HEK293 (cell line): ENCODE data around the gene TMEM218.

Experiments
- ZNF121 ChIP-seq: fragments of 450-650 bp; formaldehyde crosslinking; IDR thresholded peaks from 2 replicates; pipeline ENCODE4 v1.5.1; 2016; ENCODE audit warnings: missing biosample characterization, missing genetic modification characterization
- ZNF24 ChIP-seq: fragments of 450-650 bp; formaldehyde crosslinking; IDR thresholded peaks from 2 replicates; pipeline ENCODE4 v1.5.1; 2016; ENCODE audit warnings: missing biosample characterization, missing genetic modification characterization
- TF ChIP-seq, protein P1 (sequence below): fragments of 450-650 bp; formaldehyde crosslinking; IDR thresholded peaks from 2 replicates; pipeline ENCODE4 v1.5.1; 2016; ENCODE audit warnings: missing biosample characterization, missing genetic modification characterization
- TF ChIP-seq, protein P2 (sequence below): fragments of 450-650 bp; formaldehyde crosslinking; IDR thresholded peaks from 2 replicates; pipeline ENCODE4 v1.5.1; 2016; ENCODE audit warnings: missing biosample characterization, missing genetic modification characterization, borderline replicate concordance
- TF ChIP-seq, protein P3 (sequence below): fragments of 450-650 bp; formaldehyde crosslinking; IDR thresholded peaks from 2 replicates; pipeline ENCODE4 v1.5.1; 2016; ENCODE audit warnings: missing biosample characterization, missing genetic modification characterization
- TF ChIP-seq, protein P4 (sequence below): fragments of 450-650 bp; formaldehyde crosslinking; IDR thresholded peaks from 2 replicates; pipeline ENCODE4 v1.5.1; 2016; ENCODE audit warnings: missing biosample characterization, missing genetic modification characterization

DNA sequence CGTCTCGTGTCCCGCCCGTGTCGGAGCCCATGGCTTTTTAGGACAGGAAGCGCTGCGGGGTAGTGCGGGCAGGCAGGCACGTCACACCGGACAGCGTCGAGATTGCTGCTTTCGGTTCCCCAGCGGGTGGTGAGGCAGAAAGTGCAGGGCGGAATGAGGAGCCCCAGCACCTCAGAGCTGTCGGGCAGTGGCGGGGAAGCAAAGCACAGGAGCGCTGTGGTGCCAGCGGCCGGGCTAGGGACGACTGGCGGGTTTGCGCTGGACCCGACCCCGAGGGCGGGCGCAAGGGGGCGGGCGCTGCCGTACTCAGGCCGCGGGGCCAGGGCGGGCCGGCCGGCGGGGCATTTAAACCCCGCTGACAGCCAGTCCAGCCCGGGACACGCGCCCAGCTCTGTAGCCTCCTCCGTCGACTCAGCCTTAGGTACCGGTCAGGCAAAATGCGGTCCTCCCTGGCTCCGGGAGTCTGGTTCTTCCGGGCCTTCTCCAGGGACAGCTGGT is 48.4 kb downstream of the TMEM218 start, which contains the start of gene SLC37A2:
- TF ChIP-seq ZNF121 (tag by site-specific recombination) (no peak), ZNF24 (no peak)
- TF ChIP-seq, protein P1, sequence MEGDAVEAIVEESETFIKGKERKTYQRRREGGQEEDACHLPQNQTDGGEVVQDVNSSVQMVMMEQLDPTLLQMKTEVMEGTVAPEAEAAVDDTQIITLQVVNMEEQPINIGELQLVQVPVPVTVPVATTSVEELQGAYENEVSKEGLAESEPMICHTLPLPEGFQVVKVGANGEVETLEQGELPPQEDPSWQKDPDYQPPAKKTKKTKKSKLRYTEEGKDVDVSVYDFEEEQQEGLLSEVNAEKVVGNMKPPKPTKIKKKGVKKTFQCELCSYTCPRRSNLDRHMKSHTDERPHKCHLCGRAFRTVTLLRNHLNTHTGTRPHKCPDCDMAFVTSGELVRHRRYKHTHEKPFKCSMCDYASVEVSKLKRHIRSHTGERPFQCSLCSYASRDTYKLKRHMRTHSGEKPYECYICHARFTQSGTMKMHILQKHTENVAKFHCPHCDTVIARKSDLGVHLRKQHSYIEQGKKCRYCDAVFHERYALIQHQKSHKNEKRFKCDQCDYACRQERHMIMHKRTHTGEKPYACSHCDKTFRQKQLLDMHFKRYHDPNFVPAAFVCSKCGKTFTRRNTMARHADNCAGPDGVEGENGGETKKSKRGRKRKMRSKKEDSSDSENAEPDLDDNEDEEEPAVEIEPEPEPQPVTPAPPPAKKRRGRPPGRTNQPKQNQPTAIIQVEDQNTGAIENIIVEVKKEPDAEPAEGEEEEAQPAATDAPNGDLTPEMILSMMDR (tag by site-specific recombination): 0 out of 2 replicates have a peak, but pooled peaks have one; percentile 21
- TF ChIP-seq, protein P2, sequence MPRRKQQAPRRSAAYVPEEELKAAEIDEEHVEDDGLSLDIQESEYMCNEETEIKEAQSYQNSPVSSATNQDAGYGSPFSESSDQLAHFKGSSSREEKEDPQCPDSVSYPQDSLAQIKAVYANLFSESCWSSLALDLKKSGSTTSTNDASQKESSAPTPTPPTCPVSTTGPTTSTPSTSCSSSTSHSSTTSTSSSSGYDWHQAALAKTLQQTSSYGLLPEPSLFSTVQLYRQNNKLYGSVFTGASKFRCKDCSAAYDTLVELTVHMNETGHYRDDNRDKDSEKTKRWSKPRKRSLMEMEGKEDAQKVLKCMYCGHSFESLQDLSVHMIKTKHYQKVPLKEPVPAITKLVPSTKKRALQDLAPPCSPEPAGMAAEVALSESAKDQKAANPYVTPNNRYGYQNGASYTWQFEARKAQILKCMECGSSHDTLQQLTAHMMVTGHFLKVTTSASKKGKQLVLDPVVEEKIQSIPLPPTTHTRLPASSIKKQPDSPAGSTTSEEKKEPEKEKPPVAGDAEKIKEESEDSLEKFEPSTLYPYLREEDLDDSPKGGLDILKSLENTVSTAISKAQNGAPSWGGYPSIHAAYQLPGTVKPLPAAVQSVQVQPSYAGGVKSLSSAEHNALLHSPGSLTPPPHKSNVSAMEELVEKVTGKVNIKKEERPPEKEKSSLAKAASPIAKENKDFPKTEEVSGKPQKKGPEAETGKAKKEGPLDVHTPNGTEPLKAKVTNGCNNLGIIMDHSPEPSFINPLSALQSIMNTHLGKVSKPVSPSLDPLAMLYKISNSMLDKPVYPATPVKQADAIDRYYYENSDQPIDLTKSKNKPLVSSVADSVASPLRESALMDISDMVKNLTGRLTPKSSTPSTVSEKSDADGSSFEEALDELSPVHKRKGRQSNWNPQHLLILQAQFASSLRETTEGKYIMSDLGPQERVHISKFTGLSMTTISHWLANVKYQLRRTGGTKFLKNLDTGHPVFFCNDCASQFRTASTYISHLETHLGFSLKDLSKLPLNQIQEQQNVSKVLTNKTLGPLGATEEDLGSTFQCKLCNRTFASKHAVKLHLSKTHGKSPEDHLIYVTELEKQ (tag by site-specific recombination): no peak
- TF ChIP-seq, protein P3, sequence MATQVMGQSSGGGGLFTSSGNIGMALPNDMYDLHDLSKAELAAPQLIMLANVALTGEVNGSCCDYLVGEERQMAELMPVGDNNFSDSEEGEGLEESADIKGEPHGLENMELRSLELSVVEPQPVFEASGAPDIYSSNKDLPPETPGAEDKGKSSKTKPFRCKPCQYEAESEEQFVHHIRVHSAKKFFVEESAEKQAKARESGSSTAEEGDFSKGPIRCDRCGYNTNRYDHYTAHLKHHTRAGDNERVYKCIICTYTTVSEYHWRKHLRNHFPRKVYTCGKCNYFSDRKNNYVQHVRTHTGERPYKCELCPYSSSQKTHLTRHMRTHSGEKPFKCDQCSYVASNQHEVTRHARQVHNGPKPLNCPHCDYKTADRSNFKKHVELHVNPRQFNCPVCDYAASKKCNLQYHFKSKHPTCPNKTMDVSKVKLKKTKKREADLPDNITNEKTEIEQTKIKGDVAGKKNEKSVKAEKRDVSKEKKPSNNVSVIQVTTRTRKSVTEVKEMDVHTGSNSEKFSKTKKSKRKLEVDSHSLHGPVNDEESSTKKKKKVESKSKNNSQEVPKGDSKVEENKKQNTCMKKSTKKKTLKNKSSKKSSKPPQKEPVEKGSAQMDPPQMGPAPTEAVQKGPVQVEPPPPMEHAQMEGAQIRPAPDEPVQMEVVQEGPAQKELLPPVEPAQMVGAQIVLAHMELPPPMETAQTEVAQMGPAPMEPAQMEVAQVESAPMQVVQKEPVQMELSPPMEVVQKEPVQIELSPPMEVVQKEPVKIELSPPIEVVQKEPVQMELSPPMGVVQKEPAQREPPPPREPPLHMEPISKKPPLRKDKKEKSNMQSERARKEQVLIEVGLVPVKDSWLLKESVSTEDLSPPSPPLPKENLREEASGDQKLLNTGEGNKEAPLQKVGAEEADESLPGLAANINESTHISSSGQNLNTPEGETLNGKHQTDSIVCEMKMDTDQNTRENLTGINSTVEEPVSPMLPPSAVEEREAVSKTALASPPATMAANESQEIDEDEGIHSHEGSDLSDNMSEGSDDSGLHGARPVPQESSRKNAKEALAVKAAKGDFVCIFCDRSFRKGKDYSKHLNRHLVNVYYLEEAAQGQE: no peak
- TF ChIP-seq, protein P4, sequence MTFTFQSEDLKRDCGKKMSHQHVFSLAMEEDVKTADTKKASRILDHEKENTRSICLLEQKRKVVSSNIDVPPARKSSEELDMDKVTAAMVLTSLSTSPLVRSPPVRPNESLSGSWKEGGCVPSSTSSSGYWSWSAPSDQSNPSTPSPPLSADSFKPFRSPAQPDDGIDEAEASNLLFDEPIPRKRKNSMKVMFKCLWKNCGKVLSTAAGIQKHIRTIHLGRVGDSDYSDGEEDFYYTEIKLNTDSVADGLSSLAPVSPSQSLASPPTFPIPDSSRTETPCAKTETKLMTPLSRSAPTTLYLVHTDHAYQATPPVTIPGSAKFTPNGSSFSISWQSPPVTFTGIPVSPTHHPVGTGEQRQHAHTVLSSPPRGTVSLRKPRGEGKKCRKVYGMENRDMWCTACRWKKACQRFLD: no peak
